ENCODE data around the gene NCEH1. TPM values are rescaled to one million over a fixed set of nuclear protein-coding genes. Genes with fewer than 3 reads are reported as not detected.

Gene NCEH1
- total RNA-seq, 1 donor from 2014 or later, result 4.5 TPM

DNA sequence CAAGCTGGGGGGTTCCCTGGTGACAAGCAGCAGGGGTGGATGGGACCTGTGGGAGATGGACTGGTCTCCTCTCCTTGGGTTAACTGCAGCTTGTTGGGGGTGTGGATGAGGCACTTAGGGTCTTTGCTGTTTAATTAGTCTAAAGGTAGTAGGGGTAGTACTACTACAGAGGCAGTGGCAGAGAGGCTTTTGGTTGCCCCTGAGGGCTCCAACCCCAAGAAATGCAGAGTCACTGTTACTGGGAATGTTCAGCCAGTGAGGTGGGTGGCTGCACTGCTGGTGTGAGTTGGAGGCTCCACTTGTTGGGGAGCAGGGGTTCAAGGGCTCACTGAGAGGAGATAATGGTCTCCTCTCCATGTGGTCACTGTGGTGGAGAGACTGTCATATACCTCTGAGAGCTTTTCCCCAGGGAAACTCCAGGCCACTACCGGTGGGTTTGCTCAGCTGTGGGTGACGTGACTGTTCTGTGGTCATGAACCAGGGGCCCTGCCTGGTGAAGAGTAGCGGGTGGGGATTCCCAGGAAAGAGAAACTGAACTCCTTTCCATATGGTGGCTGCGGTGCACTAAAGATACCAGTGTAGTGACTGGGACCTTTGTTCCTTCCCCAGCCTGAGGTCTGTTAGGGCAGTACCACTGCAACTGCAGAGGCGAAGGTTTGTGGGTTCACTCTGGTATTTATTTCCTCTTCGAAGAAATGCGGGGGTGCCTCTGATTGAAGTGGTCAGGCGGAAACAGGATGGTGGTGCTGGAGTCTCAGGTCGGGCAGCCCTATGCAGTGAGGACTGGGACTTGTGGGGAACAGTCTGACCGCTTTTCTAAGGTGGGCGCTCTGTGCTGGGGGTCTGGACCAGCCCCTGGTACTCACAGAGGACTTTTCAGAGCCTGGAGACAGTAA, 118.7 kb downstream of the NCEH1 start:
- Mint-ChIP-seq H3K9me3 (no peaks in the 10 kb centered on the region), H3K36me3 (ENCODE audit: low read depth) (no peaks in the 10 kb centered on the region), H3K27ac (peak overlapping the region; percentile 68), H3K4me1 (peaks cover 39% of the 10 kb centered on the region), H3K4me3 (peak overlapping the region; percentile 56), H3K27me3 (no peaks in the 10 kb centered on the region)
- TF ChIP-seq, protein P1, sequence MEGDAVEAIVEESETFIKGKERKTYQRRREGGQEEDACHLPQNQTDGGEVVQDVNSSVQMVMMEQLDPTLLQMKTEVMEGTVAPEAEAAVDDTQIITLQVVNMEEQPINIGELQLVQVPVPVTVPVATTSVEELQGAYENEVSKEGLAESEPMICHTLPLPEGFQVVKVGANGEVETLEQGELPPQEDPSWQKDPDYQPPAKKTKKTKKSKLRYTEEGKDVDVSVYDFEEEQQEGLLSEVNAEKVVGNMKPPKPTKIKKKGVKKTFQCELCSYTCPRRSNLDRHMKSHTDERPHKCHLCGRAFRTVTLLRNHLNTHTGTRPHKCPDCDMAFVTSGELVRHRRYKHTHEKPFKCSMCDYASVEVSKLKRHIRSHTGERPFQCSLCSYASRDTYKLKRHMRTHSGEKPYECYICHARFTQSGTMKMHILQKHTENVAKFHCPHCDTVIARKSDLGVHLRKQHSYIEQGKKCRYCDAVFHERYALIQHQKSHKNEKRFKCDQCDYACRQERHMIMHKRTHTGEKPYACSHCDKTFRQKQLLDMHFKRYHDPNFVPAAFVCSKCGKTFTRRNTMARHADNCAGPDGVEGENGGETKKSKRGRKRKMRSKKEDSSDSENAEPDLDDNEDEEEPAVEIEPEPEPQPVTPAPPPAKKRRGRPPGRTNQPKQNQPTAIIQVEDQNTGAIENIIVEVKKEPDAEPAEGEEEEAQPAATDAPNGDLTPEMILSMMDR (IDR thresholded peaks at IDR 0.05), result no peak
- POLR2A ChIA-PET, result interaction anchor here (0.7 to 1.0 kb wide), 2 partner anchors 69 to 547 kb away, joined by 6 to 8 read pairs; partner anchors contain the start of gene TNFSF10
- intact Hi-C loops (cut with micrococcal nuclease), result loop anchor here (1.0 to 2.0 kb wide), 2 partner anchors 69 to 79 kb away; partner anchors contain the start of gene TNFSF10
- ATAC-seq (ENCODE audit: low read depth), result peak; percentile 88
- CTCF ChIA-PET, result no interaction called here
- DNase-seq, result peak; percentile 45

DNA sequence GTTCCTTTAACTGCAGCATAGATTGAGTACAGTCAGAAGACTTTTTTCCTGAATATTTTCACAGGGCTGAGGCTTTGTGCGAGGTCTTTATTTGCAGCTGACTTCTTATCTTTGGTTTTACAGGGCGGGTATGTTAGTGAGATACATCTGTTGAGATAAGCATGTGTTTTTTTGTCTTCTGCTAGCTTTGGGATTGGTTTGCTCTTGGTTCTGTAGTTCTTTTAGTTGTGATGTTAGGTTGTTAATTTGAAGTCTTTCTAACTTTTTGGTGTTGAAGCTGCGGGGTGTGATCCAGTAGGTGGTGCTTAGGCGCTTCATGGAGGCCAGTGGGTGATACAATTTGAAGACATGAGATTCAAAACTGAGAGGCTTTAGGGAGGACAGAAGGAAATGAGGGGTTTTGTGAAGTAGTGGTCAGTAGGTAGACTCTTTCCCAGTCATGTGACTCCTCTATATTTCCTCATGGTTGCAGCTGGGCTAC, 119.7 kb downstream of the NCEH1 start:
- DNase-seq (no peak), ATAC-seq (ENCODE audit: low read depth) (no peak)
- Mint-ChIP-seq H3K4me3 (no peak overlapping the region), H3K36me3 (ENCODE audit: low read depth) (no peaks in the 10 kb centered on the region), H3K27ac (peak overlapping the region; percentile 4), H3K4me1 (peaks cover 38% of the 10 kb centered on the region), H3K27me3 (no peaks in the 10 kb centered on the region), H3K9me3 (no peaks in the 10 kb centered on the region)
- POLR2A ChIA-PET, result no interaction called here
- TF ChIP-seq, protein P1 (IDR thresholded peaks at IDR 0.05), result no peak
- intact Hi-C loops (cut with micrococcal nuclease), result no loop called here
- CTCF ChIA-PET, result no interaction called here

DNA sequence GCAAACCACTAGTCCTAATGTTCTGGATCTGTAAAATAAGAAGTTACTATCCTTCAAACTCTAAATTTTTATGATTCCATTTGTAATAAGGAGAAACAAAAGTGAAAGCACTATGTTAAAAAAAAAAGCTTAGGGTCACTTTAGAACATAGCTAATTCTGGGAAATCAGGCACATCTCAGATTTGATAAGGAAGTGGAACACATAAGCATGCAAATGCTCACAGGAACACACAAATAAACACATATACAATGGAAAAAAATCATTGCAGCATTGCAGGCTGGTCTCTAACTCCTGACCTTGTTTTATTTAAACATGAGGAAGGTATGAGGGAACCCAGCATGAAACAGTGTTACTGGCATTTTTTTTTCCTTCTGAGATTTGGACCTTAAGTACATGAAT, 124.4 kb downstream of the NCEH1 start:
- CTCF ChIA-PET, result interaction anchor here (0.8 kb wide), 1 partner anchor 9 kb away, joined by 4 read pairs; no protein-coding TSS in a partner anchor
- POLR2A ChIA-PET, result no interaction called here

DNA sequence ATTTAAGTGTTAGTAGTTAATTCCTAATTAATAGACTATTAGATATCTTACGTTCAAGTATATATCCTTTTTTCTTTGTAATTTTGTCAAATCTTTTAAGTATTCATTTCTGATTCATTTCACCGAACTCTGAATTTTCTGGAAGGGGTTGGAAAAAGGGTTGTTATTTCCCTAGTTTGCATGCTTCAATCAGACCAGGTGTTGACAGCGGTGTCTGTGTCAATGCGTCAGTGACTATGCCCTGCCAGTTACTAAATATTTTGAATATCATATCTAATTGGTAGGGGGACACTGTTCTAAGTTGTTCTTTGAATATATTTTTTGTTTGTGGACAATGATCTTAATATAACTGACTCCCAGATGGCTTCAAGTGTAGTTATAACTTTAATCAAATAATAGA, 124.9 kb downstream of the NCEH1 start:
- ChIA-PET POLR2A (no interaction called here), CTCF (no interaction called here)
- TF ChIP-seq, protein P1 (IDR thresholded peaks at IDR 0.05), result no peak
- no peak overlapping the region for H3K4me3 Mint-ChIP-seq
- intact Hi-C loops (cut with micrococcal nuclease), result no loop called here
- H3K9me3 Mint-ChIP-seq, result no peaks in the 10 kb centered on the region
- H3K4me1 Mint-ChIP-seq, result peaks cover 5% of the 10 kb centered on the region
- DNase-seq (no peak), ATAC-seq (ENCODE audit: low read depth) (no peak)
- no peaks in the 10 kb centered on the region for H3K36me3 Mint-ChIP-seq (ENCODE audit: low read depth)
- no peak overlapping the region for H3K27ac Mint-ChIP-seq
- H3K27me3 Mint-ChIP-seq, result no peaks in the 10 kb centered on the region

More for the DNA sequence above, 124.4 kb downstream of the NCEH1 start:
- Mint-ChIP-seq H3K9me3 (no peaks in the 10 kb centered on the region), H3K36me3 (ENCODE audit: low read depth) (no peaks in the 10 kb centered on the region), H3K4me1 (peaks cover 4% of the 10 kb centered on the region), H3K4me3 (no peak overlapping the region), H3K27ac (no peak overlapping the region), H3K27me3 (no peaks in the 10 kb centered on the region)
- no peak for DNase-seq
- ATAC-seq (ENCODE audit: low read depth), result no peak
- TF ChIP-seq, protein P1 (IDR thresholded peaks at IDR 0.05), result no peak
- intact Hi-C loops (cut with micrococcal nuclease), result no loop called here

DNA sequence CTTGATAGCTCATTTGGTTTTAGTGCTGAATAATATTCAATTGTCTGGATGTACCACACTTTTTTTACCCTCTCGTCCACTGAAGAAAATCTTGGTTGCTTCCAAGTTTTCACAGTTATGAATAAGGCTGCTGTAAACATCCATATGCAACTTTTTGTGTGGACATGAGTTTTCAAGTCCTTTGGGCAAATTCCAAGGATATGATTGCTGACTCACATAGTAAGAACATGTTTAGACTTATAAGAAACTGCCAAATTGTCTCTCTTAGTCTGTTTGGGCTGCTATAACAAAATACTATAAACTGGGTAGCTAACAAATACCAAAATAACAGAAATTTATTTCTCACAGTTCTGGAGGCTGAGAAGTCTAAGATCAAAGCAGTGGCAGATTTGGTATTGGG, 128.2 kb downstream of the NCEH1 start:
- Mint-ChIP-seq H3K9me3 (no peaks in the 10 kb centered on the region), H3K27me3 (no peaks in the 10 kb centered on the region), H3K36me3 (ENCODE audit: low read depth) (no peaks in the 10 kb centered on the region), H3K4me3 (no peak overlapping the region), H3K4me1 (peaks cover 26% of the 10 kb centered on the region), H3K27ac (no peak overlapping the region)
- ChIA-PET CTCF (interaction anchor here (2.0 kb wide), 1 partner anchor 13 kb away, joined by 9 read pairs; no protein-coding TSS in a partner anchor), POLR2A (interaction anchor here (0.6 kb wide), 1 partner anchor 42 kb away, joined by 15 read pairs; no protein-coding TSS in a partner anchor)
- DNase-seq (no peak), ATAC-seq (ENCODE audit: low read depth) (no peak)
- intact Hi-C loops (cut with micrococcal nuclease), result loop anchor here (5.0 kb wide), 1 partner anchor 35 kb away; no protein-coding TSS in a partner anchor
- TF ChIP-seq, protein P1 (IDR thresholded peaks at IDR 0.05), result no peak

All from activated B cell treated with CpG ODN at 0.5 μM for 24 hours (primary cell).